ENCODE measurements around the gene ACVRL1. TPM values are rescaled to one million over a fixed set of nuclear protein-coding genes. Genes with fewer than 3 reads are reported as not detected.

The ACVRL1 gene
- total RNA-seq, 4 donors from 2014 or later: 31.2 to 43.4 (median 39.0) TPM

- Histone ChIP-seq H3K9me3 (no peaks in the 10 kb centered on the region), H3K4me1 (peaks cover 20% of the 10 kb centered on the region), H3K36me3 (no peaks in the 10 kb centered on the region), H3K27me3 (peaks cover 20% of the 10 kb centered on the region), H3K27ac (no peak overlapping the region), H3K4me3 (peak overlapping the region; percentile 43)
- no peak for TF ChIP-seq POLR2A (IDR thresholded peaks at IDR 0.05)
- no peak for TF ChIP-seq CTCF (IDR thresholded peaks at IDR 0.05)
- no peak for TF ChIP-seq EP300 (IDR thresholded peaks at IDR 0.05)
- TF ChIP-seq POLR2AphosphoS5 (IDR thresholded peaks at IDR 0.05): no peak
- WGBS: 18% methylated on average over 43 of the region's 53 CpGs
- no peak for DNase-seq (ENCODE audit: low spot score in 2 of 2)
Measured at GRCh38 chr12:51863933-51864832, 43.1 kb upstream of the ACVRL1 start.

- TF ChIP-seq CTCF (IDR thresholded peaks at IDR 0.05) (no peak), EP300 (IDR thresholded peaks at IDR 0.05) (no peak), POLR2A (IDR thresholded peaks at IDR 0.05) (no peak), POLR2AphosphoS5 (IDR thresholded peaks at IDR 0.05) (no peak)
- Histone ChIP-seq H3K4me1 (peaks cover 27% of the 10 kb centered on the region), H3K4me3 (peak overlapping the region; percentile 43), H3K27ac (no peak overlapping the region), H3K9me3 (no peaks in the 10 kb centered on the region), H3K36me3 (no peaks in the 10 kb centered on the region), H3K27me3 (peaks cover 27% of the 10 kb centered on the region)
- 56% methylated on average over 8 of the region's 12 CpGs for WGBS
- DNase-seq (ENCODE audit: low spot score in 2 of 2): no peak
Measured at GRCh38 chr12:51864833-51865670, 42.3 kb upstream of the ACVRL1 start.

GRCh38 chr12:51865757-51866270, 41.5 kb upstream of the ACVRL1 start:
- no peak for DNase-seq (ENCODE audit: low spot score in 2 of 2)
- H3K4me3 ChIP-seq: no peak overlapping the region
- TF ChIP-seq EP300 (IDR thresholded peaks at IDR 0.05): no peak
- no peak for TF ChIP-seq POLR2A (IDR thresholded peaks at IDR 0.05)
- TF ChIP-seq POLR2AphosphoS5 (IDR thresholded peaks at IDR 0.05): no peak
- TF ChIP-seq CTCF (IDR thresholded peaks at IDR 0.05): no peak
- H3K4me1 ChIP-seq: peaks cover 27% of the 10 kb centered on the region
- peaks cover 27% of the 10 kb centered on the region for H3K27me3 ChIP-seq
- H3K9me3 ChIP-seq: no peaks in the 10 kb centered on the region
- WGBS: 70% methylated on average over 2 of the region's 7 CpGs
- no peaks in the 10 kb centered on the region for H3K36me3 ChIP-seq
- no peak overlapping the region for H3K27ac ChIP-seq

GRCh38 chr12:51866324-51866723, 41.0 kb upstream of the ACVRL1 start:
- Histone ChIP-seq H3K9me3 (no peaks in the 10 kb centered on the region), H3K4me1 (peaks cover 27% of the 10 kb centered on the region), H3K27ac (no peak overlapping the region), H3K27me3 (peaks cover 29% of the 10 kb centered on the region), H3K4me3 (no peak overlapping the region), H3K36me3 (no peaks in the 10 kb centered on the region)
- TF ChIP-seq EP300 (IDR thresholded peaks at IDR 0.05): no peak
- no peak for TF ChIP-seq CTCF (IDR thresholded peaks at IDR 0.05)
- TF ChIP-seq POLR2A (IDR thresholded peaks at IDR 0.05): no peak
- TF ChIP-seq POLR2AphosphoS5 (IDR thresholded peaks at IDR 0.05): no peak
- DNase-seq (ENCODE audit: low spot score in 2 of 2): no peak
- 91% methylated on average over 4 of the region's 4 CpGs for WGBS

All from suprapubic skin (tissue), 4 donors.